Heart right ventricle (tissue), 16 donors: ENCODE measurements around the gene ANXA6. TPM values are rescaled to one million over a fixed set of nuclear protein-coding genes. Genes with fewer than 3 reads are reported as not detected.

Experiments
- ATAC-seq, 8 donors: fragments of 200-7000 bp; cut with Tn5 transposase; one replicate each; pipeline ENCODE4 v1.9.1; 2020; ENCODE audit warnings: mild to moderate bottlenecking in 8 of 8, moderate library complexity in 8 of 8, moderate number of reproducible peaks in 1 of 8
- DNase-seq, 2 donors: peaks; one replicate each; pipeline ENCODE4 v3.0.0-alpha.2; 2020
- H3K27ac ChIP-seq, 10 donors: fragments of 200-600 bp; sonication (generic) in 2 of 10; one replicate each; pipeline versions ENCODE4 v1.5.0 to v1.8.0; 2020 to 2022; ENCODE audit warnings: mild to moderate bottlenecking in 3 of 10
- H3K27me3 ChIP-seq, 7 donors: fragments of 200-600 bp; one replicate each; pipeline ENCODE4 v1.8.0; 2021 to 2022; ENCODE audit warnings: mild to moderate bottlenecking in 2 of 7
- H3K36me3 ChIP-seq, 9 donors: fragments of 200-600 bp; sonication (generic) in 1 of 9; one replicate each; pipeline versions ENCODE4 v1.5.0 to v1.8.0; 2020 to 2022; ENCODE audit warnings: mild to moderate bottlenecking in 2 of 9
- H3K4me1 ChIP-seq, 9 donors: fragments of 200-600 bp; sonication (generic) in 1 of 9; one replicate each; pipeline versions ENCODE4 v1.5.0 to v1.8.0; 2020 to 2022; ENCODE audit warnings: mild to moderate bottlenecking in 4 of 9
- H3K4me3 ChIP-seq, 10 donors: fragments of 200-600 bp; sonication (generic) in 2 of 10; one replicate each; pipeline versions ENCODE4 v1.5.0 to v1.8.0; 2020 to 2022; ENCODE audit warnings: mild to moderate bottlenecking in 7 of 10, moderate library complexity in 2 of 10
- H3K9me3 ChIP-seq, 11 donors: fragments of 200-600 bp in 10 of 11; sonication (generic) in 2 of 11; one replicate each; pipeline versions ENCODE4 v1.5.0 to v1.8.0; 2013 to 2022; ENCODE audit warnings: mild to moderate bottlenecking in 2 of 11, control low read depth in 1 of 11, moderate library complexity in 1 of 11
- CTCF ChIP-seq, 9 donors: fragments of 200-600 bp; sonication (generic) in 2 of 9; IDR thresholded peaks; one replicate each; pipeline versions ENCODE4 v1.5.0 to v1.8.0; 2021 to 2022; ENCODE audit warnings: antibody characterized with exemption in 9 of 9, mild to moderate bottlenecking in 5 of 9, moderate library complexity in 1 of 9
- WGBS, 2 donors: extraction: QIAGEN DNeasy Blood & Tissue Kit; methylation state at CpG; one replicate each; pipeline ENCODE4 v1.1.7; 2013; ENCODE audit warnings: inconsistent platforms in 1 of 2; 5-methylcytosine and 5-hydroxymethylcytosine counted together
- intact Hi-C, 10 donors: fragments of 100-400 bp; cut with DNase I; formaldehyde crosslinking; loops; one replicate each; pipeline versions ENCODE4 v1.11.1 to v1.14.2; 2022
- polyA plus RNA-seq, 2 donors: library from polyadenylated mRNA; stranded (reverse); fragments of 200-250 nt; gene quantifications; one replicate each; pipeline ENCODE4 v1.2.3, GENCODE V29; 2013
- total RNA-seq, 10 donors: library from RNA; stranded (reverse); fragmentation: NEBNext Ultra II Directional in 3 of 10; extraction: Animal tissue kit (Norgen Biotek cat#: 25700) in 3 of 10; gene quantifications; one replicate each; pipeline versions ENCODE4 v1.2.1 to v1.2.4, GENCODE V29; 2021 to 2023
- donor health status: Arrhythmogenic right ventricular cardiomyopathy.
- donor health status: ischemic (EF 13 %, LVEDD 7.1; RV severe dilation, severe dysfunction).
- donor health status: healthy with polysubstance abuse.
- donor health status: DM: no; HTN: yes; CAD: no.
- donor health status: DM: no; HTN: no; CAD: no.
- donor health status: ischemic (EF 25% LVEDD 6.9; RV normal size, moderate dysfunction).
- donor health status: ischemic (EF 25% LVEDD 5.7; RV mildly dilated, moderate dysfunction).
- donor health status: healthy.
- donor health status: DM: yes; HTN: yes; CAD: no.
- donor health status: Ischemic cardiomyopathy.
- donor health status: ischemic (EF 35%, LVEDD 5.7; RV mildly dilated, moderate dysfunction).
- donor health status: nonischemic (EF 11% LVEDD 7.7; RV severe dilation, severe dysfunction).
- donor health status: DM: yes; HTN: yes; CAD: no.
- donor health status: PGD.
- donor health status: ischemic (EF 29% LVEDD 5.4; RV normal size, mild dysfunction).
- donor health status: nonischemic (EF 23%, LVEDD 6.1; RV moderate dilation, normal function).

The ANXA6 gene
- total and polyA plus RNA-seq, 12 donors: 137 to 275 (median 218) TPM

- ATAC-seq: peak in 6 of 8 donors; percentile 17 to 75 (median 32)
- no peak overlapping the region for H3K4me3 ChIP-seq
- DNase-seq: no peak
- peaks cover 0 to 65% (median 17%) of the 10 kb centered on the region in 9 donors for H3K36me3 ChIP-seq
- H3K27me3 ChIP-seq: no peaks in the 10 kb centered on the region
- H3K9me3 ChIP-seq: no peaks in the 10 kb centered on the region
- intact Hi-C loops: no loop called here
- no peak for TF ChIP-seq CTCF (IDR thresholded peaks at IDR 0.05)
- 52 to 76% methylated on average over 5 of the region's 5 CpGs for WGBS, 2 donors
- H3K4me1 ChIP-seq: peaks cover 0 to 16% (median 11%) of the 10 kb centered on the region in 9 donors
- peak overlapping the region in 1 of 10 donors; percentile 54 for H3K27ac ChIP-seq
Observed at GRCh38 chr5:151202381-151203139, 45.0 kb upstream of the ANXA6 start.

DNA sequence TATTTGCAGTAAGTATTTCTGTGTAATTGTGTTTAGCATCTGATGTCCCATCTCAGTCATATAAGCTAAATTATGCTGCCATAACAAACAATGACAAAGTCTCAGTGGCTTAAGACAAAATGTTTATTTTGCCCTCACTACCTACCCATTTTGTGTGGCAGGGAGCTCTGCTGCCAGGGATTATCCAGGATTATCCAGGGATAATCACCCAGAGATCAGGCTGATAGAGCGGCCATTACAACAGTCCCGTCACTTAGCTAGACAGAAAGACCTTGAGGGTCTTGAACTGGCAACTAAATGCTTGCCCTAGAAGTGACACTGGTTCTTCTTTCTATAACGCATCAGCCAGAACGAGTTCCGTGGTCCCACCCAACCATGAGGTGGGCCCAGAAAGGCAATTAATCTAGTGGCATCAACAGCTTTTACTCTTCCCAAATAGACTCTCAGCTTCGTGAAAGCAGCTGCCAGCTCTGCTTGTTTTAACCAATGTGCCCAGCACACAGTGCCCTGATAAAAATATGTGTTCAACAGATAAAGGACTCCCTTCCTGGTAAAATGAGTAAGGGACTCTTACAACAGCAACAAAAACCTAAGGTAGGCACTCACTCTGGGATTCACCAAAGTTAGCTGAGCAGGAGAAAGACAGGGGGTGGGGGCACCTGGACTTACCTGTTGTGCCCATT, 43.5 kb upstream of the ANXA6 start:
- DNase-seq (no peak), ATAC-seq (no peak)
- no peak for TF ChIP-seq CTCF (IDR thresholded peaks at IDR 0.05)
- WGBS, 2 donors: 83 to 87% methylated on average over 6 of the region's 6 CpGs
- Histone ChIP-seq H3K4me1 (peaks cover 0 to 26% (median 9%) of the 10 kb centered on the region in 9 donors), H3K27ac (no peak overlapping the region), H3K27me3 (no peaks in the 10 kb centered on the region), H3K9me3 (no peaks in the 10 kb centered on the region), H3K36me3 (peaks cover 0 to 80% (median 23%) of the 10 kb centered on the region in 9 donors), H3K4me3 (no peak overlapping the region)
- intact Hi-C loops: no loop called here

DNA sequence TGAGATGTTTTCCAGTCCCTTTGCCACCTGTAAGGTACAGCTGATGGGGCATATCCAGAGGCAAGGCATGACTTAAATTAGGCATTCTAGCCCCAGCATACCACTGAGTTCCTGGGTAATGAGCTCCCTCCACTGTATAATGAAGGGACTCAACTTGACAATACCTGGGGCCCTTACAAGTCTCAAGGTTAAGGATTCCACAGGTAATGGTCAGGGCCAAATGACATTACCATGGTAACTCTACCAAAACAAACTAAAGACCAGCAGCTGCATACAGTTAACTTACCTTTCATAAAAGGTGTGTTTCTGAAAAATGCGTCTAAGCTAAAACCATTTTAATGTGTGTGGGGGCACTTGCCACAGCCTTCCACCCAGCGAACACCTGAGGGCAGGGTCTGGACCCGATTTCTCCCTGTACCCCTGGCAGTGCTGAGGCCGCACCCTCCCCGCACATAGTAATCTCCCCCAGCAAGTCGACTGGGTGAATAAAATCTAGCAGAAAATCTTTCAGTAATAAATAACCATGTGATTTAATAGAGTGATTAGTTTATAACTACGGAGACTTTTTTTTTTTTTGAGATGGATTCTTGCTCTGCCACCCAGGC, 42.1 kb upstream of the ANXA6 start:
- DNase-seq: no peak
- 80 to 95% methylated on average over 7 of the region's 7 CpGs for WGBS, 2 donors

More for the DNA sequence above, 42.1 kb upstream of the ANXA6 start:
- Histone ChIP-seq H3K4me3 (no peak overlapping the region), H3K9me3 (no peaks in the 10 kb centered on the region), H3K36me3 (peaks cover 0 to 72% (median 23%) of the 10 kb centered on the region in 9 donors), H3K27me3 (no peaks in the 10 kb centered on the region), H3K27ac (no peak overlapping the region), H3K4me1 (peaks cover 0 to 37% (median 9%) of the 10 kb centered on the region in 9 donors)
- no peak for TF ChIP-seq CTCF (IDR thresholded peaks at IDR 0.05)
- no peak for ATAC-seq
- intact Hi-C loops: no loop called here
